Skeletal muscle satellite cell (primary cell): Measurements from ENCODE around the gene C19orf12.

Experiments used
- H3K27me3 ChIP-seq: 2 replicates; pipeline ENCODE4 v1.7.0; 2013; ENCODE audit warnings: low read length; ENCODE audit not compliant: control insufficient read depth, insufficient read depth
- H3K36me3 ChIP-seq: 2 replicates; pipeline ENCODE4 v1.7.0; 2013; ENCODE audit warnings: mild to moderate bottlenecking, control low read depth, low read length; ENCODE audit not compliant: insufficient read depth
- H3K4me1 ChIP-seq: 2 replicates; pipeline ENCODE4 v1.7.0; 2013; ENCODE audit warnings: low read length; ENCODE audit not compliant: control insufficient read depth, insufficient read depth
- H3K4me2 ChIP-seq: 2 replicates; pipeline ENCODE4 v1.7.0; 2013; ENCODE audit warnings: mild to moderate bottlenecking, low read length
- H3K4me3 ChIP-seq: 2 replicates; pipeline ENCODE4 v1.7.0; 2013; ENCODE audit warnings: low read length
- H3K9ac ChIP-seq: 2 replicates; pipeline ENCODE4 v1.7.0; 2013; ENCODE audit warnings: mild to moderate bottlenecking, low read depth, low read length, moderate library complexity
- H3K9me3 ChIP-seq: replicated peaks from 2 replicates; pipeline ENCODE4 v1.7.0; 2013; ENCODE audit warnings: mild to moderate bottlenecking, control low read depth, low read length

The C19orf12 gene

DNA sequence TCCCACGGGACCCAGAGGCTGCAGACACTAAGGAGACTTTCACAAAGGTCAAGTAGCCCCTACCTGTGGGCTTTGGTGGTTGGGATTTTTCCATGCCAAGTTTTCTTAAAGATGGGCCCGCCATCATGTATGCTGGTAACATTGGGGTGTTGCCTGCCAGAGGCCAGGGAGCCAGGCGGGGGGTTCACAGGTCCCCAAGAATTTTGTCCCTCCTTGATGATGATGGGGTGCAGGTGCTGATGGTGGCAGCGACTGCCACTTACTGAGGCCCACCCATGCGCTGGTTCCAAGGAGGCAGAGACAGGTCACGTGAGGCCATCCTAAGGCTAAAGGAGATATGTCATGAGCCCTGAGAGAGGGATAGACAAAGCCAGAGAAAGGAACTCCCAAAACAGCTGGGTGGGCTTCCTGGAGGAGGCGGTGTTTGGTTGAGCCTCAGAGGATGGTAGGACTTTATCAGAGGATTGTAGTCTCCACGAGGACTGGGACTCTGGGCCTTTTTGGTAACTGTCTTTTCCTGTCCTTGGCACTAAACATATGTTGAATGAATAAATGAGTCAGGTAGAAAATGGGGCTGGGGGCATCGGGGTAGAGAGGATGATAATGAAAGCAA lies 35.4 kb downstream of the C19orf12 start:
- H3K4me3 ChIP-seq, result no peak overlapping the region
- H3K36me3 ChIP-seq, result peaks cover 14% of the 10 kb centered on the region
- H3K27me3 ChIP-seq, result no peaks in the 10 kb centered on the region
- no peaks in the 10 kb centered on the region for H3K9me3 ChIP-seq
- H3K9ac ChIP-seq, result no peak overlapping the region
- H3K4me2 ChIP-seq, result no peak overlapping the region
- H3K4me1 ChIP-seq, result peaks cover 34% of the 10 kb centered on the region

- Histone ChIP-seq H3K36me3 (peaks cover 24% of the 10 kb centered on the region), H3K4me2 (no peak overlapping the region), H3K27me3 (no peaks in the 10 kb centered on the region), H3K9ac (no peak overlapping the region), H3K4me1 (peaks cover 33% of the 10 kb centered on the region), H3K9me3 (no peaks in the 10 kb centered on the region), H3K4me3 (no peak overlapping the region)
Observed at GRCh38 chr19:29678484-29679106, 36.5 kb downstream of the C19orf12 start.

GRCh38 chr19:29677001-29677817 lies 37.9 kb downstream of the C19orf12 start:
- Histone ChIP-seq H3K27me3 (no peaks in the 10 kb centered on the region), H3K4me3 (no peak overlapping the region), H3K4me1 (peaks cover 23% of the 10 kb centered on the region), H3K4me2 (no peak overlapping the region), H3K9me3 (no peaks in the 10 kb centered on the region), H3K36me3 (peaks cover 24% of the 10 kb centered on the region), H3K9ac (no peak overlapping the region)

- no peak overlapping the region for H3K4me3 ChIP-seq
- no peaks in the 10 kb centered on the region for H3K9me3 ChIP-seq
- peaks cover 24% of the 10 kb centered on the region for H3K36me3 ChIP-seq
- no peak overlapping the region for H3K4me2 ChIP-seq
- H3K9ac ChIP-seq, result no peak overlapping the region
- H3K4me1 ChIP-seq, result peaks cover 24% of the 10 kb centered on the region
- no peaks in the 10 kb centered on the region for H3K27me3 ChIP-seq
Observed at GRCh38 chr19:29676586-29676985, 38.5 kb downstream of the C19orf12 start.

GRCh38 chr19:29675650-29676186 lies 39.3 kb downstream of the C19orf12 start:
- Histone ChIP-seq H3K36me3 (peaks cover 24% of the 10 kb centered on the region), H3K27me3 (no peaks in the 10 kb centered on the region), H3K4me3 (no peak overlapping the region), H3K4me1 (peaks cover 23% of the 10 kb centered on the region), H3K9ac (no peak overlapping the region), H3K9me3 (no peaks in the 10 kb centered on the region), H3K4me2 (no peak overlapping the region)

- Histone ChIP-seq H3K9ac (no peak overlapping the region), H3K4me1 (peaks cover 18% of the 10 kb centered on the region), H3K4me2 (no peak overlapping the region), H3K9me3 (no peaks in the 10 kb centered on the region), H3K27me3 (no peaks in the 10 kb centered on the region), H3K36me3 (peaks cover 24% of the 10 kb centered on the region), H3K4me3 (no peak overlapping the region)
Observed at GRCh38 chr19:29675120-29675649, 39.9 kb downstream of the C19orf12 start.

DNA sequence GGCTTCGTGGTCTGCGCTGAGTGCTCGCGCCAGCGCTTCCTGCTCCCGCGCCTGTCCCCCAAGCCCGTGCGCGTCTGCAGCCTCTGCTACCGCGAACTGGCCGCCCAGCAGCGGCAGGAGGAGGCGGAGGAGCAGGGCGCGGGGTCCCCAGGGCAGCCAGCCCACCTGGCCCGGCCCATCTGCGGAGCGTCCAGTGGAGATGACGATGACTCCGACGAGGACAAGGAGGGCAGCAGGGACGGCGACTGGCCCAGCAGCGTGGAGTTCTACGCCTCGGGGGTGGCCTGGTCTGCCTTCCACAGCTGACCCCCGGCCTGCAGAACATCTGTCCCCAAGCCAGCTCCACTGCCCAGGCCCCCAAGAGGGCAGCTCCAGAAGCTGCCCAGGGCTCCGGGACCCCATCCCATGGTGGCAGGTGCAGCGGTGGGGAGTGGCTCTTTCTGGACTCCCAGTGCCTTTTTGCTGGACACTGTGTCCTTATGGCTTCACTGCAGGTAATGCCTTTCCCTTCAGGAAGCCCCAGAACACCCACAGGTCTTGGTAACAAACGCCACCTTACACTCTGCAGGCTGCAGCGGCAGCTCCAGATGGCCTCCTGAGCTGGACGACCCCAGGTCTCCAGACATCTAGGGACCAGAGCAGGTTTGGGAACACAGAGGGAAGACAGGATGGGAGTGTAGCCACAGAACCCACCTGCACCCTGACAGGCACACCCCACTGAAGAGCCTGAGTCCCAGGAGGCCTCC lies 40.5 kb downstream of the C19orf12 start:
- Histone ChIP-seq H3K4me3 (no peak overlapping the region), H3K4me2 (no peak overlapping the region), H3K27me3 (no peaks in the 10 kb centered on the region), H3K4me1 (peaks cover 17% of the 10 kb centered on the region), H3K9ac (no peak overlapping the region), H3K36me3 (peaks cover 24% of the 10 kb centered on the region), H3K9me3 (no peaks in the 10 kb centered on the region)

DNA sequence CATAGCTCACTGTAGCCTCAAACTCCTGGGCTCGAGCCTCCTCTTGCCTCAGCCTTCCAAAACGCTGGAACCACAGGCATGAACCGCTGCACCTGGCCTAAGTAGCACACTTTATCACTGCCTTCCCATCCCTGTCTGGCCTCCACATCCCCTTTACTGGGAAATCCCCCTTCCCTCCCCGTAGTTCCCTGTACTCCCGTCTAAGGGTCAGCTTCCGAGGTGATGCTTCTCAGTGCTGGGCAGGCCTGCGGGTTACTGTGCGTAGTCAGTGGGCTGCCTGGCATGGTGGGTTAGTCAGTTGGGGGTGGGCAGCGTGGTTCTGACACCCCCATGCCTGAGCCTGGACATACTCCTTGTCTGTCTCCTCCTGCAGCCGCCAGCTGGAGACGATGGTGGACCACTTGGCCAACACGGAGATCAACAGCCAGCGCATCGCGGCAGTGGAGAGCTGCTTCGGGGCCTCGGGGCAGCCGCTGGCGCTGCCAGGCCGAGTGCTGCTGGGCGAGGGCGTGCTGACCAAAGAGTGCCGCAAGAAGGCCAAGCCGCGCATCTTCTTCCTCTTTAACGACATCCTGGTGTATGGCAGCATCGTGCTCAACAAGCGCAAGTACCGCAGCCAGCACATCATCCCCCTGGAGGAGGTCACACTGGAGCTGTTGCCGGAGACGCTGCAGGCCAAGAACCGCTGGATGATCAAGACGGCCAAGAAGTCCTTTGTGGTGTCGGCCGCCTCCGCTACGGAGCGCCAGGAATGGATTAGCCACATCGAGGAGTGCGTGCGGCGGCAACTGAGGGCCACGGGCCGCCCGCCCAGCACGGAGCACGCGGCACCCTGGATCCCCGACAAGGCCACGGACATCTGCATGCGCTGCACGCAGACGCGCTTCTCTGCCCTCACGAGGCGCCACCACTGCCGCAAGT lies 41.4 kb downstream of the C19orf12 start:
- H3K9me3 ChIP-seq, result no peaks in the 10 kb centered on the region
- no peak overlapping the region for H3K9ac ChIP-seq
- H3K4me2 ChIP-seq, result no peak overlapping the region
- H3K27me3 ChIP-seq, result no peaks in the 10 kb centered on the region
- no peak overlapping the region for H3K4me3 ChIP-seq
- H3K4me1 ChIP-seq, result peaks cover 20% of the 10 kb centered on the region
- H3K36me3 ChIP-seq, result peaks cover 27% of the 10 kb centered on the region

GRCh38 chr19:29672933-29673336 lies 42.1 kb downstream of the C19orf12 start:
- Histone ChIP-seq H3K36me3 (peaks cover 27% of the 10 kb centered on the region), H3K4me3 (no peak overlapping the region), H3K4me2 (no peak overlapping the region), H3K4me1 (peaks cover 20% of the 10 kb centered on the region), H3K9me3 (no peaks in the 10 kb centered on the region), H3K27me3 (no peaks in the 10 kb centered on the region), H3K9ac (no peak overlapping the region)

DNA sequence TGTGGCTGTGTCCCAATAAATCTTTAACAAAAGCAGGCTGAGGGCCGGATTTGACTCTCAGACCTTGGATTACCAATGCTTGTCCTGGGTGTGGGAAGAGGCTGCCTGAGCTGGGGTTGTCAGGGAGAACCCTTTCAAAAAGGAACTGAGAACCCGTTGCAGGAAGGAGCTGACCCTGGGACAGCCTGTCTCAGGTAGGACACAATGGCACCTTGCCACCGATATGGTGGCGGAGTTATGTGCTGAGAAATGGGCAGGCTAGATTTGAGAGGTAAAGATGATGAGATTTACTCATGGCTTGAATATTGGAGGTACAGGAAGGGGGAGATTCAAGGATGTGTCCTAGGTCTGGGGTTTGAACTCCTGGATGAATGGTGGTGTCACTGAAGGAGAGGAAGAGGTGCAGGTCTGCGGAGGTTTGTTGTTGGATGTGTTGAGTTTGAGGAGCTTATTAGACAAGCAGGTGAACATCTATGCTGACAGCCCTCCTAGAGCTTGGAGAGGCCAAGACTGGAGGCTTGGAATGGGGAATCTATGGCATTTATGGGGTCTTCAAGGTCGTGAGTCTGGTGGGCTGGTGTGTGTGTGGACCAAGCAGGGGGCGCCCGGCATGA lies 42.6 kb downstream of the C19orf12 start:
- no peaks in the 10 kb centered on the region for H3K9me3 ChIP-seq
- H3K9ac ChIP-seq, result no peak overlapping the region
- H3K4me2 ChIP-seq, result no peak overlapping the region
- H3K27me3 ChIP-seq, result no peaks in the 10 kb centered on the region
- peaks cover 27% of the 10 kb centered on the region for H3K36me3 ChIP-seq
- no peak overlapping the region for H3K4me3 ChIP-seq
- H3K4me1 ChIP-seq, result peaks cover 24% of the 10 kb centered on the region
